Stimulated activated CD4-positive, alpha-beta T cell treated with anti-CD3 and anti-CD28 coated beads, Interleukin-4, amount 100 ng/mL, for 48 hours (primary cell): ENCODE results near the gene UGGT1.
"Not testable (repeated sequence)": the region's sequence is repeated elsewhere in the genome, so short reads cannot be mapped to it uniquely, and the experiment has no call there.

Experiments
- DNase-seq, 2 donors: peaks; one replicate each; pipeline ENCODE4 v3.0.0-alpha.2; 2020; ENCODE audit warnings: low read depth in 2 of 2

Gene UGGT1

DNA sequence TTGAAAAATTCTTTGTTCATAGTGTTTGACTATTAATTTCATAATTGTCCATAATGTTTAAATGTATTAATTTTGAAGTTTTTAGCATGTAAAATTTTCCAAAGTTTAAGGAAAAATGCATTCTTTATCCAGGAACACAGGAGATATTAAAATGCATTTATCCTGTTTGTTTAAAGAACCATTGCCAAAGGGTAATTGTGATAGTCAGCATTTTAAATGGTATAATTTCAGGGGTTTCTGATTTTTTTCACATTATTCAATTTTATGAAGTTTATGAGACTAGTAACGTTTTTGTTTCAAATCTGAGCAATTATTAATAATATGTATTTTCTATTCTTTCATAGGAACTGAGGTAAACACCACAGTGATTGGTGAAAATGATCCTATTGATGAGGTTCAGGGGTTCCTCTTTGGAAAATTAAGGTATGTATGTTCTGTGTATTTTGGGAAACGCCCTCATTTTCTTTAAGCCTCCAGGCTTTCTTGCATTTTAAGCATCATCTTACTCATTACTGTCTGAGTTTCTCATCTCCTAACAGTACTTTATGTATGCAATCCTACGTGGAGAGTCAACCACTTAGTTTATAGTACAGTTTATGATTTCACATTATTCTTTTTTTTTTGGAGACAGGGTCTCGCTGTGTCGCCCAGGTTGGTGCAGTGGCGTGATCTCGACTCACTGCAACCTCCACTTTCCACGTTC, 25.1 kb downstream of the UGGT1 start:
- no peak for DNase-seq

DNA sequence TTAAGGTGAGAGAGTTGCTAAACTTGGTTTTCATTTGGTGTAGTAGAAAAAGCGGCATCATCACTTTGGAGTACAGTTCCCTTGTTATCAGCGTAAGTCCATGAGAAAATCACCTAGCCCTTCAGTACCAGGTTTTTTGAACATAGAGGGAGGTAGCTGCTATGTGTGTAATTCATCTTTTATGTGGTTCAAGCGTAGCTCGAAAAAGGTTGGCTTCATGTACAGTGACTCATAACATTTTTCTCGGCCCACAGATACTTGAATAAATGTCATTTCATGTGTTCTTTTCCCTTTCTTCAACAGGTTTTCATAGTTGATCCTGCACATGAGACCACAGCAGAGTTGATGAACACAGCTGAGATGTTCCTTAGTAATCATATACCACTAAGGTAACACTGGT, 43.6 kb downstream of the UGGT1 start:
- no peak for DNase-seq

DNA sequence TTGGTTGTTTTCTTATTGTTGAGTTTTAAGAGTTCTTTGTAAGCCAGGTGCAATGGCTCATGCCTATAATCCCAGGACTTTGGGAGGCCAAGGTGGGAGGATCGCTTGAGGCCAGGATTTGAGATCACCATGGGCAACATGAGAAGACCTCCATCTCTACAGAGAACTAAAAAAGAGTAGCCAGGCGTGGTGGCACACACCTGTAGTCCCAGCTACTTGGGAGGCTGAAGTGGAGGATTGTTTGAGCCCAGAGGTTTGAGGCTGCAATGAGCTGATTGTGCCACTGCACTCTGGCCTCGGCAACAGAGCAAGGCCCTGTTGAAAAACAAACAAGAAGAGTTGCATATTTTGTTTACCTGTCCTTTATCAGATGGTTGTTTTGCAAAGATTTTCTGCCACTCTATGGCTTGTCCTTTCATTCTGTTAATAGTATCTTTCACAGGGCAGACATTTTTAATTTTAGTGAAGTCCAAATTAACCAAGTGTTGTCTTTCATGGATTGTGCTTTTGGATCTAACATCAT, 46.2 kb downstream of the UGGT1 start:
- DNase-seq = no peak

DNA sequence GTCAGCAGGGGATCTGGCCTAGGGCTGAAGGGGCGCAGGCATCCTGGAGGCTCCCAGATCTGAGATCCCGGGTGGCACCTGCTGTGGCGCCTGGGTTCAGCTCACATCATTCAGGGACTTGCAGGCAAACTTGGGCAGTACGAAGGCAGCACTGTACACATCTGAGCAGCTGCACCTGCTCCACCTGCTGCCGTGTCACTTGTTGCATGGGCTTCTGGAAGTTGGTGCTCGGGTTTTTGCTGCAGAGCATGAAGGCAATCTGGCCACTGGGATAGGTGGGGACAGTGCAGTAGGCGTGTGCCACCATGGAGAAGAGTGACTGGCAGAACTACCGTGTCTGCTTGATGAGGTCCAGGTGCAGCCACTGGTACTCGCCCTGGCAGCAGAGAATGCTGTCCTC, 48.6 kb downstream of the UGGT1 start:
- no peak for DNase-seq

DNA sequence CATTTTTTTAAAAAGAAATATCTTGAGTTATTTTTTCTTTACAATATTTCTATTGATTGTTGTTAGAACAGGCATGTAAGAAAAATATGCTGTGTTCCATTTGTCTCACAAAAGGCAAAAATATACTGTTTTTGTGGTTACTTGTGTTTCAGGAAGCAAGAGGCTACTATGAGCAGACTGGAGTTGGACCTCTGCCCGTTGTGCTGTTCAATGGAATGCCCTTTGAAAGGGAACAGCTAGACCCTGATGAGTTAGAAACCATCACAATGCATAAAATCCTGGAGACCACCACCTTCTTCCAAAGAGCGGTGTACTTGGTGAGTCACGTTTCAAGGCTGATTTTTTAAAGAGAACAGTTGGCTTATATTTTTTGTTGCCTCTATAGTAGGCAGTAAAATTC, 54.7 kb downstream of the UGGT1 start:
- no peak for DNase-seq

DNA sequence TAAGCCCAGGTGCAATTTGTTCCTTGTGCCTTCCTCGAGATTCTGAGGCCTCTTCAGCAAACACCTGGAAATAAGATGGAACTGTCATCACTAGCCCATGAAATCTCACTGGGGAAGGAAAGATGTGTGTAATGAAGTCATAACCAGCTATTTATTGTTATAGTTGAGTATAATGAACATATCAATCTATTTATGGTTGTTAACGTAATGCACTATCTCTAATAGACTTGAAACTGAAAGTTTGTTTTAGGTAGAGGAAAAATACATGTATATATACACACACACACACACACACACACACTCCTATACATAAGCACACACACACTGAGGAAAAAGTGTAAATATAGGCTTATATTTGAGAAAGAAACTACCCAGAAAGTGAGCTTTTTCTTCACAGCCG, 62.8 kb downstream of the UGGT1 start:
- DNase-seq = no peak

DNA sequence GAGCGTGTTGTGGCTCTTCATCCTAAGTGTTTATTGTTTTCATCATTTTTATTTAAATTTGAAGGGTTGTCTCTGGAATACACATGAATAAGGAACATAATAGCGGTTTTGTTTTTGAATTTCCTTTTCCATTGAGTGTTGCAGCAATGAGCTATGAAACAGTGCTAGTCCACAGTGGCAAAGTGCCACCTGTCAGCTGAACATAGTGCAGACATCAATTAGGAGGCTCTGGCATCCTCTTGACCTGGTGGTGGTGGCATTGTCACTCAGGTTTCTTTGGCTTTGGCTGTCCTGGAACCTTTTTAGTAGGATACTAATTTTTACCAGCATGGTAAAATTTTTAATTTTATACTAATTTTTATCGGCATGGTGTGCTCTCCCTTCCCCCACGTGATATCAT, 63.2 kb downstream of the UGGT1 start:
- DNase-seq = no peak

DNA sequence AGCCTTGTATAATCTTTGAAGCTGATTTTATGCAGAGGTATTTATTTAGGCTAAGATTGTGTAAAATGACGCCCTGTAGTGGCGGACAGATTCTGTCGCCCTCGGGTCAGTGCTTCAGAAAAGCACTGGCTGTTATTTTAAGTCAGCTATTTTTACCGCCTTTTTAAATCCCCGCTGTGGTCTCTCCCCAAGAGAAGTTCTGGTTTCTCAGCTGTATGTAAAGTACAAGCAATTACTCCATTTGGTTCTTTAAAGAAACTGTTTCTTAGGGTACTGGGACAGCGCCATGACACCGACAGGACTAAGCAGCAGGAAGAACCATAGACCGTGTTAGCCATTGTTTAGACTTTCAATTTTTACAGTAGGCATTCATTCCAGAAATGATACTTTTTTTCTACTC, 65.0 kb downstream of the UGGT1 start:
- no peak for DNase-seq

DNA sequence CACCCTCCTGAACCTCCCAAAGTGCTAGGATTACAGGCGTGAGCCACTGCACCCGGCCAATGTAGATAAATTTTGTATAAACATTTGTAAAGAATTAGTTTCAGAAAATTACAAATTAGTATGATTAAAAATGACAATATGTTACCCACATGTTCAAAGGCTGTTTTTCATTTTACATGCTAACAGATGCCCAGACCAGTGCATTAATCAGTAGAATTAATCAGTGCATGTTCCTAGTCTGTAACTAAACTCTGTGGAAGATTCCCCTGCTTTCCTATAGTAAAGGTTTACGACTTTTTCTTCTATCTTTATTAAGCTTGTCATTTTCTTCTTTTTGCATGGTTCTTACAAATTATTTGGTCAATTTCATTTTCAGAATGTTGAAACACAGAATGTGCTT, 65.8 kb downstream of the UGGT1 start:
- DNase-seq = no peak

DNA sequence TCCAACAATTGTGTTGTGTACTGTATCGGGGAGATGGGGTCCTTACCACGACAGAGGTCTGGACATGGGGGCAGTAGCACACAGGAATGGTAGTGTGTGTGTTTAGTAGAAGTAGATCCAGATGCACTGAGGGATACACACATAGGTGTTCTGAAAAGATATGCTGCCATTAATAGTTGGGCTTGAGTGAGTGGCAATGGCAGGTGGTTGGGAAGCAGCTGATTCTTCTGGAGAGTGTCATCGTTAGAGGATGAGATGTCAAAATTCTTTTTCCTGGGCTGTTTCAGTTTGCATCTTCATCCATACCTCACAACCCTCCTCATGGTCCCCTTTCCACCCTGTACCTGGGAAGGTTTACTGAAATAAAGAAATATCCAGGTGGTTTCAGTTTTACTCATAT, 66.6 kb downstream of the UGGT1 start:
- DNase-seq = no peak

DNA sequence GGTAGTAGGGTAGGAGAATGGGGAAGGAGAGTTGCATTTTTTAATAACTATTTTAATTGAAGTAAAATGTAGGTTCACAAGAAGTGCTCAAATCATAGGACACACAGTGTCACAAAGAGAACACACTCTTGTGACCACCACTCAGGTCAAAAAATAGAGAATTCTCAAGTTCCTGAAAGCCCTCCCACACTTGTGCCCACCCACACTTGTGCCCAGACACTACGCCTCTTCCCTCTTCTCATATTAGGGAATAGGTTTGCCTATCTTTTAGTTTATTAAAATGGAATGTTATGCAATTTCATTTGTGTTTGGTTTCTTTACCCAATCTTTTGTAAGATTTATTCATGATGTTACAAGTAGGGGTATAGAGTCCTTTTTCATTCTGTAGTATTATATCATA, 67.2 kb downstream of the UGGT1 start:
- no peak for DNase-seq

DNA sequence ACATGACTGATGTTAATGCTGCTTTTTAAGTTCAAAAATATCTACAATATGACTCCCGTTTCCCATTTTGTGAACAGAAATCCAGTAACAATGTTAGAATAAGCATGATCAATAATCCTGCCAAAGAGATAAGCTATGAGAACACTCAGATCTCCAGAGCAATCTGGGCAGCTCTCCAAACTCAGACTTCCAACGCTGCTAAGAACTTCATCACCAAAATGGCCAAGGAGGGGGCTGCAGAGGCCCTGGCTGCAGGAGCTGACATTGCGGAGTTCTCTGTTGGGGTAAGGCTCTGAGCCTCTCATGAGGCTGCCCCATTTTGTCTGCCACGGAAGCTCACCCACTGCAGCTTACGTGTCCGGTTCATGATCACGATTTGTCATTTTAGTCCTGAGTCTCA, 68.4 kb downstream of the UGGT1 start:
- no peak for DNase-seq

DNA sequence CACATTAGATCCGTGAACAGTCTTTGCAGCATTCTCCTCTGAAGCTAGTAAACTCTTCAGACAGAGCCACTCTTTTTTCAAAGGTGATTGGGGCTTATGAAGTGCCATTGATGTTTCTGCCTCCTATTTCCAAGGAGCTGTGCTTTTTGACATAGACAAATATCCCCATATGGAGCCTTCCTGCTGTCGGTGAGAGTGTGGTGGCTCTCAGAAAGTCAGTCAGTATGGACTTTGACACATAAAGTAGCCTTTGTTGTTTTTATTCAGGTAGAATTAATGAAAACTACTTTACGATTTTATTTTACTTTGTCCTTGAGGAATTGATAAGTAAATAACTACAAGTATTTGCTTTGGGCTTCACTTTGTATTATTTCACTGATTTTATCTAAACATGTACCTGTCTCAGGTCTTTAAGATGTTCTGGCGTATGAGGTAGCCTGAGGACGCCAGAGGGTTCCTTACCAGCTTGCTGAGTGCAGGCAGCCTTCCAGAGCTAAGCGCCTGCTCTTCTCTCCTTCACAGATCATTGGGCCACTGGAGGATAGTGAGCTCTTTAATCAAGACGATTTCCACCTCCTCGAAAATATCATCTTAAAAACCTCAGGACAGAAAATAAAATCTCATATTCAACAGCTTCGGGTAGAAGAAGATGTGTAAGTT, 69.7 kb downstream of the UGGT1 start:
- no peak for DNase-seq

DNA sequence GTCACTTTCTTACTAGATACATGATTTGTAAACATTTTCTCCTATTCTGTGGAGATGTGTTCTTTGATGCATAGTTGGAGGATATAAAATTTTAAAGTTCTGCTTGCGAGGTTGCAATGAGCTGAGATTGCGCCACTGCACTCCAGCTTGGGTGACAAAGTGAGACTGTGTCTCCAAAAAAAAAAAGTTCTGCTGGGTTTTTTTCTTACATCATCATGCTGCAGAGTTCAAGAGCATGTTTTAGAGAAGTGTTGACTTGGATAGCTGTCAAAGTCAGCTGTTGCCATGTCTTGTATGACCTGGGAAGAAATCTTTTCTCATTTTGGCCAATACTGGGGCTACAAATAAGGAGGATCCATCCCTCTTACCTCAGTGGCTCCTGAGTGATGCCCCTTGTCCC, 71.3 kb downstream of the UGGT1 start:
- DNase-seq = no peak

DNA sequence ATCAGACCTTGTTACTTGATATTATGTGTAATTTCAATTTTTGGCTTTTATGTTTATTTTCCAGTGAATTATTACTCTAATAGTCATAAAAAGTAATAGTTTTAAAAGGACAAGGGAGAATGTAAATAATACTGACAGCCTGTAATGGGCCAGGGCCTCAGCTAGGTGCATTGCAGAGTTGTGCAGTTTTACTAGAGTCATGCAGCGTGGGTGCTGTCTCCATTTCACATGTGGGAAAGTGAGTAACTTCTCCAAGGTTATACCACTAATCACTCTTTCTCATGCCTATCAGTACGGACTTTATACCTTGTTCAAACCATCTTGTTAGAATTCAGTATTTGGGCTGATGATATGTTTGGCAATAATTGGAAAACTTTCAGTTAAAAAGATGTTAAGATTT, 73.3 kb downstream of the UGGT1 start:
- no peak for DNase-seq

DNA sequence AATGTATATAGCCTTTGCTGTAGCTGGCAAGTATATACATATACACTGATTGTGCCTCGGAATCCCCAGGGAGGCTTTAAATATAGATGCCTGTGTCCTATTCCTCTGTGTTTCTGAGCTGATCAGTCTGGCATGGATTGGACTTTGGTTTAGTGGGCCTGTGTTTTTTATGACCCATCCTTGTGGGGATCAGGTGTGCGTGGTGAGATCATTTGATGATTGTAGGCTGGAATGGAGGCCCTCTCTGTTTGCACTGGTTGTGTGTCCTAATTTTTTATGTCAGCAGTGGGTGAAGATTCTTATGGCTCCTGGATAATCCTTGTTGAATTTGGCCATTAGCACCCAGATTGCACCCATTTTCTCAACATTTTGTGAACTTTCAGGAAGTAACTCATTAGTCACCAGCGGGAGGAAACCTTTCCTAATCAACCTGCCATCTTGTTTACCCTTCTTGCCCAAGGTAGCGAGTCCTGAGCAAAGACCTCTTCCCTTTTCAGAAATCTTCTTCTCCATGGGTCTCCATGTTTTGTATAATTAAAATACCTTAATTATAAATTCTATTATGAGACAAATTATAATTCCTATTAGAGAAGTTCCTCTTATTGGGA, 75.8 kb downstream of the UGGT1 start:
- no peak for DNase-seq

DNA sequence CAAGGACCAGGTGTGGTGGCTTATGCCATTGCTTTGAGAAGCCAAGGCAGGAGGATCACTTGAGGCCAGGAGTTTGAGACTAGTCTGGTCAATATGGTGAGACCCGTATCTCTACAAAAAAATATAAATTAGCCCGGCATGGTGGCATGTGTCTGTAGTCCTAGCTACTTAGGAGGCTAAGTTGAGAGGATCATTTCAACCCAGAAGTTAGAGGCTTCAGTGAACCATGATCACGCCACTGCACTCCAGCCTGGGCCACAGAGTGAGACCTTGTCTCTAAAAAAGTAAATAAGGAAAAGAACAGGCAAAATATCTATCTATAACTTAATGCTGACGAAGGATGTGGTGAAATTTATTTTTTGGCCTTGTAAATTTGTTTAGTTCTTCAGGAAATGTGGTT, 78.1 kb downstream of the UGGT1 start:
- no peak for DNase-seq

DNA sequence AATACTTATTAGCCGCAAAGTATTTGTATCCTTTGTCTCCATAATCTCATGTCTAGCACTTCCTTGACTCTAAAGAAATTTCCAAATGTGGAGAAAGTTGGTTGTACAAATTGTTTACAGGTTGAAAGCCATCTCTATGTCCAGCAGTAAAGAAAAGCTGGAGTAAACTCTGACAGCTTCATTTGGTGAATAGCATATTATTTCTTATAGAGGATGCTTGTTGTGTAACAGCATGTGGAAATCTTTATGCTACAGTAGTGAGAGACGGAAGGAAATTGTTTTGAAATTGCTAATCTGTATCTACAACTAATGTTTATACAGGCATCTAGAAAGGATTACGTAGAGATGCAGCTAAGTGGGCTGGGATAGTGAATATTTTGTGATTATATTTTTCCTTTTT, 78.5 kb downstream of the UGGT1 start:
- no peak for DNase-seq

DNA sequence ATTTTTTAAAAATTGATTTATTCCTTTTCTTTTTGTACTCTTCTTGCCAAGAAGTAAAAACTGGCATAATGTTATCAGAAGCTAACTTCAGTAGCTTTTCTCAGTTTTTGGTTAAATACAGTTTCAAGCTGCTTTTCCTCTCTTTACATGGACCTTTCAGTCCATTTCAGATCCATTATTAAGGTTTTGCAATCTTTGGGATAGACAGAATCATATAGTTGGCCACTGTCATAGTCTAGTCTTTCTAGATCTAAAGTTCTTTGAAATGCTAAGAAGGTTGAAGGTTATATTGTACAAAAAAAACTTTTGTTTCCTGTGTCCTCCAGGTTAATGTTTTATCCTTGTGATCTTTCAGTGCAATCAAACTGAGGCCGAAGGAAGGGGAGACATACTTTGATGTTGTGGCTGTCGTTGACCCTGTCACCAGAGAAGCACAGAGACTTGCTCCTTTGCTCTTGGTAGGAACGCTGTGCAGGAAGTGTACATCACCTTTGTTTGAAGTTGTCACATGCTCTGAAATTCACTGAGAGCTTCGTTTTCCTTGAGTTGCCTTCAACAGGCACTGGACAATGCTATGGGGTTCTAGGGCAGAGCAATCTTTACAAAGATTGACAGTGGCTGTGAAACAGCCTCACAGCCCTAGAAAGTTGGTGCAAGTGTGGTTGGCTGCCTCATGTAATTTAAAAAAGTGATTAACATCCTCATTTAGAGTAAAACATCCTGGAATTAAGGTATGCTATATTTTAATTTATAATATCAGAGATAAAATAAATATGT, 79.1 kb downstream of the UGGT1 start:
- no peak for DNase-seq

DNA sequence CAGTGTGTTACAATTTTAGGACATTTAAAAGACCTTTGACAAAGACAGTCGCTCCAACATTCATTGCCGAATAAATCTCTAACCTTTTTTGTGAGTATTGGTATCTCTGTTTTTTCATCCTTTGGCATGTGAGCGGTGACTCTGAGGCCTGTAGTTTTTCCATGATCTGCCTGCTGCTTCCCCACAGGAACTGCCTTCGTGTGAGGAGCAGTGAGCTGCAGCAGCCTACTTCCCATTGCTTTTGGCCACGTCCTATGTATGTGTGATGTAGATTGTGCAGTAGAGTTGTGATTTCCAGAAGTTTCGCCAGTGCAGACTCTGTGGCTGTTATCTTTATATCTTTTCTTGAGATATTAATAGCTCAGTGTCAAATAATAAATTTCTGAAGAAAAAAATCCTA, 79.8 kb downstream of the UGGT1 start:
- no peak for DNase-seq

DNA sequence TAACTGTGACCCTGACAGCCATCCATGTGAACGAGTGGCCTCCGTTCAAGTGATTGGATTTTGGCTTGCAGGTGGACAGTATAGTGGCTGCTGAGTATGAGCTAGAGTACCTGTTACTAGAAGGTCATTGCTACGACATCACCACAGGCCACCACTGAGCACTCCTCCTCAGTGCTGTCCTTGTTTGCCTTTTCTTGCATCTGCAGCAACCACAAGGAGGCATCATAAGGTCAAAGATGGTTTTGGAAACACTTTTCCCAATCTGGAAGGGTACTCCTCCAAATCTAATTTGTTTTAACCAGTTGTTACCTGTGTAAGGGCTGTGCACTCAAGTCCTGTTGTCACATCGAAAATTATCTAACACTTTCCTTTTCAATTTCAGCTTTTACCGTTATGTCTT, 81.2 kb downstream of the UGGT1 start:
- DNase-seq = no peak

DNA sequence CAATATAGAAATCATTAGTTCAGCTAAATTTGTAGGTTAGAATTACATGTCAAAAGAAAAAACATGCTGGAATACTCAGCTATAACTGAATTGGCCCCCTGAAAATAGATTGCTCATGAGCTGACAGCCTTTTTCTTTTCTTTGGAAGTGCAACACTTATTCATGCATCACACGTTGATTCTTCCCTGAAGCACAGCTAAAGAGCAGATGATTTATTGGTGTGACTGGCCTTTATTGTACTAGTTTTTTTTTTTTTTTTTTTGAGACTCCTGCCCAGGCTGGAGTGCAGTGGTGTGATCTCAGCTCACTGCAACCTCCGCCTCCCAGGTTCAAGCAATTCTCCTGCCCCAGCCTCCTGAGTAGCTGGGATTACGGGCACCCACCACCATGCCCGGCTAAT, 83.1 kb downstream of the UGGT1 start:
- not testable (repeated sequence) for DNase-seq

DNA sequence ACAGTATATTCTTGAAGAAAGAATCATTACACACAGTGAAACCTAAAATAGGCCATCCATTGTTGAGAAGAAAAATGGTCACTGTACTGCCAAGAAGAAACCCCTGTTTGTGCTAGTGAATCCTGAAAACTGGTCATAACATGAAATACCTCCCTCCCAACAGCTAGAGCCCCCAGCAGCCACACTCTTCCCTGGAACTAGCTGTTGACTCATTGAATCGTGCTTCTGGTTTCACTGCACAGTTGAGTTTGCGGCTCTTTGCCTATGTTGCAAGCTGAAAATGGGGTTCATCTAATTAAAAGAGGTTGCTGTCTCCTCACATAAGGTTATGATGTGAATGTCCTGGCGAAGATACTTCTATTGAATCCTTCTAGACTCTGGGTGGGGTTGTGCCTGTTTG, 86.3 kb downstream of the UGGT1 start:
- no peak for DNase-seq
